Neural progenitor cell (in vitro differentiated cells): ENCODE measurements around the gene BRD3.

Source experiments
- CTCF ChIP-seq: fragments of 200-600 bp; sonication (generic); IDR thresholded peaks from 2 replicates; pipeline ENCODE4 v1.5.1; 2017; ENCODE audit warnings: antibody characterized with exemption, mild to moderate bottlenecking
- EZH2 ChIP-seq: fragments of 200-600 bp; sonication (generic); IDR thresholded peaks from 2 replicates; pipeline ENCODE4 v1.6.1; 2017; ENCODE audit warnings: antibody characterized with exemption, mild to moderate bottlenecking, moderate library complexity
- EZH2phosphoT487 ChIP-seq: fragments of 200-600 bp; sonication (generic); IDR thresholded peaks from 2 replicates; pipeline ENCODE4 v1.6.1; 2017; ENCODE audit warnings: antibody characterized with exemption

- TF ChIP-seq CTCF = no peak
- TF ChIP-seq EZH2 = no peak
- no peak for TF ChIP-seq EZH2phosphoT487
These were observed 14.9 kb downstream of the BRD3 start for GRCh38 chr9:134052941-134053340.
